Measurements from ENCODE around the gene SMG6. TPM values are rescaled to one million over a fixed set of nuclear protein-coding genes. Genes with fewer than 3 reads are reported as not detected.

SMG6 gene
- total RNA-seq, 1 experiment from 2014 or later: 13.5 TPM

DNA sequence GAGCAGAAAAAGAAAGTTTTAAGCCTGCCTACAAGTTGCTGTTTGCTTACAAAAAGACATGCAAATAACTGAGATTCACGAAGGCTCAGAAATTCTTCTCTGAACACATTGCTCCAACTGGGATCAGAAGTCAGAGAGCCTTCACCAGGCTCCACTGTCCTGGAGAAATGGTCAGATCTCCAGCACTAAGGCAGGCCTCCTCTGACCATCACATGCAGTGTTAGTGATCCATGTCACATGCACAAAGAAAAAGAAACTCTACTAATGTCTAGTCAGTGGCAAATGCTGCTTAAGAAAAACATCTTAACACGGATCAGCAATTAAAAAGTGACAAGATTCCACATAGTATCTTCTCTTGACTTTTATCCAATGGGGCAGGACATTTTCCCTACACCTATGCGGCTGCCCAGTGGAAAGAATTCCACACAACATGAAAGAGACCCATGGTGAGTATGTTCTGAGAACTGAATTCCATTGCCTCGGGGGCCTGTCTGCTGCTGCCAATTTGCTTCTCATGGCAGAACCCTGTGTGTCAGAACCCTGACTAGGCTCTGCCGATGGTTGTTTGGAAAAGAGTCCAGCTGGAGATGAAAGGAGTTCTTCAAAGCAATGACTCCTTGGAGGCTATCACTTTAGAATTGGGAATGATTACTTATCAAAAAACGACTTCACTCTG, 152.1 kb downstream of the SMG6 start:
- no peaks in the 10 kb centered on the region for H3K36me3 Mint-ChIP-seq (ENCODE audit: insufficient read depth, unreplicated experiment)
- intact Hi-C loops (cut with micrococcal nuclease; ENCODE audit: unreplicated experiment): no loop called here
- BruUV-seq (replicated peaks): no TSS peak
- CTCF ChIA-PET: no interaction called here
- no peaks in the 10 kb centered on the region for H3K9me3 Mint-ChIP-seq (ENCODE audit: low read depth, unreplicated experiment)
- DNase-seq: no peak
- TF ChIP-seq, protein P1, sequence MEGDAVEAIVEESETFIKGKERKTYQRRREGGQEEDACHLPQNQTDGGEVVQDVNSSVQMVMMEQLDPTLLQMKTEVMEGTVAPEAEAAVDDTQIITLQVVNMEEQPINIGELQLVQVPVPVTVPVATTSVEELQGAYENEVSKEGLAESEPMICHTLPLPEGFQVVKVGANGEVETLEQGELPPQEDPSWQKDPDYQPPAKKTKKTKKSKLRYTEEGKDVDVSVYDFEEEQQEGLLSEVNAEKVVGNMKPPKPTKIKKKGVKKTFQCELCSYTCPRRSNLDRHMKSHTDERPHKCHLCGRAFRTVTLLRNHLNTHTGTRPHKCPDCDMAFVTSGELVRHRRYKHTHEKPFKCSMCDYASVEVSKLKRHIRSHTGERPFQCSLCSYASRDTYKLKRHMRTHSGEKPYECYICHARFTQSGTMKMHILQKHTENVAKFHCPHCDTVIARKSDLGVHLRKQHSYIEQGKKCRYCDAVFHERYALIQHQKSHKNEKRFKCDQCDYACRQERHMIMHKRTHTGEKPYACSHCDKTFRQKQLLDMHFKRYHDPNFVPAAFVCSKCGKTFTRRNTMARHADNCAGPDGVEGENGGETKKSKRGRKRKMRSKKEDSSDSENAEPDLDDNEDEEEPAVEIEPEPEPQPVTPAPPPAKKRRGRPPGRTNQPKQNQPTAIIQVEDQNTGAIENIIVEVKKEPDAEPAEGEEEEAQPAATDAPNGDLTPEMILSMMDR (IDR thresholded peaks at IDR 0.05; ENCODE audit: unreplicated experiment): no peak
- no peak overlapping the region for H3K27ac Mint-ChIP-seq (ENCODE audit: unreplicated experiment)
- H3K4me1 Mint-ChIP-seq (ENCODE audit: low read depth, unreplicated experiment): no peaks in the 10 kb centered on the region
- H3K27me3 Mint-ChIP-seq (ENCODE audit: unreplicated experiment): no peaks in the 10 kb centered on the region
- no peak overlapping the region for H3K4me3 Mint-ChIP-seq (ENCODE audit: low read depth, unreplicated experiment)

- H3K36me3 Mint-ChIP-seq (ENCODE audit: insufficient read depth, unreplicated experiment): no peaks in the 10 kb centered on the region
- H3K4me1 Mint-ChIP-seq (ENCODE audit: low read depth, unreplicated experiment): no peaks in the 10 kb centered on the region
- no peak overlapping the region for H3K27ac Mint-ChIP-seq (ENCODE audit: unreplicated experiment)
- no peak for DNase-seq
- no peaks in the 10 kb centered on the region for H3K27me3 Mint-ChIP-seq (ENCODE audit: unreplicated experiment)
- H3K4me3 Mint-ChIP-seq (ENCODE audit: low read depth, unreplicated experiment): no peak overlapping the region
- CTCF ChIA-PET: no interaction called here
- no TSS peak for BruUV-seq (replicated peaks)
- H3K9me3 Mint-ChIP-seq (ENCODE audit: low read depth, unreplicated experiment): no peaks in the 10 kb centered on the region
- TF ChIP-seq, protein P1 (IDR thresholded peaks at IDR 0.05; ENCODE audit: unreplicated experiment): no peak
- intact Hi-C loops (cut with micrococcal nuclease; ENCODE audit: unreplicated experiment): no loop called here
These were observed 152.8 kb downstream of the SMG6 start for GRCh38 chr17:2150806-2151205.

- Mint-ChIP-seq H3K36me3 (ENCODE audit: insufficient read depth, unreplicated experiment) (no peaks in the 10 kb centered on the region), H3K27ac (ENCODE audit: unreplicated experiment) (no peak overlapping the region), H3K9me3 (ENCODE audit: low read depth, unreplicated experiment) (no peaks in the 10 kb centered on the region), H3K4me3 (ENCODE audit: low read depth, unreplicated experiment) (no peak overlapping the region), H3K27me3 (ENCODE audit: unreplicated experiment) (no peaks in the 10 kb centered on the region), H3K4me1 (ENCODE audit: low read depth, unreplicated experiment) (no peaks in the 10 kb centered on the region)
- TF ChIP-seq, protein P1 (IDR thresholded peaks at IDR 0.05; ENCODE audit: unreplicated experiment): no peak
- no TSS peak for BruUV-seq (replicated peaks)
- DNase-seq: no peak
- CTCF ChIA-PET: no interaction called here
- intact Hi-C loops (cut with micrococcal nuclease; ENCODE audit: unreplicated experiment): no loop called here
These were observed 153.7 kb downstream of the SMG6 start for GRCh38 chr17:2149934-2150333.

GRCh38 chr17:2146132-2146871, 157.3 kb downstream of the SMG6 start:
- CTCF ChIA-PET: no interaction called here
- no TSS peak for BruUV-seq (replicated peaks)
- intact Hi-C loops (cut with micrococcal nuclease; ENCODE audit: unreplicated experiment): no loop called here
- no peak overlapping the region for H3K27ac Mint-ChIP-seq (ENCODE audit: unreplicated experiment)
- no peaks in the 10 kb centered on the region for H3K36me3 Mint-ChIP-seq (ENCODE audit: insufficient read depth, unreplicated experiment)
- TF ChIP-seq, protein P1 (IDR thresholded peaks at IDR 0.05; ENCODE audit: unreplicated experiment): no peak
- no peaks in the 10 kb centered on the region for H3K27me3 Mint-ChIP-seq (ENCODE audit: unreplicated experiment)
- H3K4me3 Mint-ChIP-seq (ENCODE audit: low read depth, unreplicated experiment): no peak overlapping the region
- no peaks in the 10 kb centered on the region for H3K4me1 Mint-ChIP-seq (ENCODE audit: low read depth, unreplicated experiment)
- DNase-seq: no peak
- no peaks in the 10 kb centered on the region for H3K9me3 Mint-ChIP-seq (ENCODE audit: low read depth, unreplicated experiment)
